LNCaP clone FGC (cell line): ENCODE measurements around the gene EPHB3.

Source experiments
- DNase-seq: peaks from one replicate; pipeline ENCODE4 v3.0.0-alpha.2; 2011; ENCODE audit warnings: low read depth
- H3K4me3 ChIP-seq: 2 replicates; pipeline ENCODE4 v1.5.1; 2011; ENCODE audit warnings: mild to moderate bottlenecking, low read depth, low read length, control low read depth
- TF ChIP-seq, protein P1 (sequence below): IDR thresholded peaks from 2 replicates; pipeline ENCODE4 v1.5.1; 2012; ENCODE audit warnings: mild to moderate bottlenecking; ENCODE audit not compliant: control insufficient read depth, insufficient read depth; ENCODE audit errors: extremely low read depth

Gene EPHB3

DNA sequence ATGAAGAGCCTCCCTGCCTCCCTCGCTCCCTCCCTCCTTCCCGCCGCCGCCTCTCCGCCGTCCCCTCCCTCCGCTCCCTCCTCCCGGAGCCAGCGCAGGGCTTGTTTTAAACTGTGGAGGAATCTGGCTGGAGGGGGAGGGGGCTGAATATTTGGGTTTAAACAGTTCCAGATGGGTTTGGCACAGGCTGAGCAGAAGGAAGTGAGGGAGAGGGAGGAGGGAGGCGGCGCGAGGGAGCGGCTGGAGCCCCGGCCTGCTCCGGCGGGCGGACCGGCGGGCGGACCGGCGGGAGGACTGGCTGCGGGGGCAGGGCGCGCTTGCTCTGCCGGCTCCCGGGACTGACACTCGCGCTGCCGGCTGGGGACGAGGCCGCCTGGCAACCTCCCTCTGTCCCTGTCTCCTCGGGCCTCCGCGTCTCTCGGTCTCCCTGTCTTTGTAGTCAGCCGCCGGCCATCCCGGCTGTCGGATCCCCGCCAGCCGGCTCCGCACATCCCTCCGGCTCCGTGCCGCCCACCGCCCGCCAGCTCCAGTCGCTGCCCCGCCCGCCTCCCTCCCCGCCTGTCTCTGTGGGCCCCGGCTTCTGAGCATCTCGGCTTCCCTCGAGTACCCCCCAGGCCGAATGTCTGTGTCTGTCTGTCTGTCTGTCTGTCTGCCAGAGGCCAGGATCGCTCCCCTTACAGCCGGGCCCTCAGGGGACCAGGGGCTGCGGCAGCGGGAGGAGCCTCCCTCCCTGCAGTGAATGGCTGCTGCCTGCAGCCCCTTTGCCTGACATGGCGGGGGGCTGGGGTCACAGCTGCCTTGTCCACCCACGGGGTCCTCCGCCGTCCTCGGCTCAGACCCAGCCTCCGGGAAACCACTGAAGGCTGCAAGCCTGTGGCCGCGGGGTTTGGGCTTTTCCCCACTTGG is 7.6 kb downstream of the EPHB3 start:
- TF ChIP-seq, protein P1, sequence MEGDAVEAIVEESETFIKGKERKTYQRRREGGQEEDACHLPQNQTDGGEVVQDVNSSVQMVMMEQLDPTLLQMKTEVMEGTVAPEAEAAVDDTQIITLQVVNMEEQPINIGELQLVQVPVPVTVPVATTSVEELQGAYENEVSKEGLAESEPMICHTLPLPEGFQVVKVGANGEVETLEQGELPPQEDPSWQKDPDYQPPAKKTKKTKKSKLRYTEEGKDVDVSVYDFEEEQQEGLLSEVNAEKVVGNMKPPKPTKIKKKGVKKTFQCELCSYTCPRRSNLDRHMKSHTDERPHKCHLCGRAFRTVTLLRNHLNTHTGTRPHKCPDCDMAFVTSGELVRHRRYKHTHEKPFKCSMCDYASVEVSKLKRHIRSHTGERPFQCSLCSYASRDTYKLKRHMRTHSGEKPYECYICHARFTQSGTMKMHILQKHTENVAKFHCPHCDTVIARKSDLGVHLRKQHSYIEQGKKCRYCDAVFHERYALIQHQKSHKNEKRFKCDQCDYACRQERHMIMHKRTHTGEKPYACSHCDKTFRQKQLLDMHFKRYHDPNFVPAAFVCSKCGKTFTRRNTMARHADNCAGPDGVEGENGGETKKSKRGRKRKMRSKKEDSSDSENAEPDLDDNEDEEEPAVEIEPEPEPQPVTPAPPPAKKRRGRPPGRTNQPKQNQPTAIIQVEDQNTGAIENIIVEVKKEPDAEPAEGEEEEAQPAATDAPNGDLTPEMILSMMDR = no peak
- DNase-seq = peak; percentile 31
- H3K4me3 ChIP-seq = peak overlapping the region; percentile 48

DNA sequence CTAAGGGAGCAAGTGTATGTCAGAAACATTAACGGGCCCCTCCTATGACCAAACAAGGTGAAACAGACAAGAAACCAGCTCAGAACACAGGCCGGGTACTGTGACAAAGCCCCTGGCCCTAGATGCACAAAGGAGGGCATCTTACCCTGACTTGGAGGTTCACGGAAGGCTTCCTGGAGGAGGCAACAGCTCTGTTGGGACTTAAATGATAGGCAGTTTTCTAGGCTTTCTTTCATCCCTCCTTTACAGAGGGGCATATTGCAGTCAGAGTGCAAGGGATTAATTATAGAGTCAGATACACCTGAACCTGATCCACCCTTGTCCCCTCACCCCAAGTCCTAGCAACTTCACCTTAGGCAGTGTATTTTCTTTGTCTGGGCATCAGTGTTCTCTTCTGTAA is 8.4 kb downstream of the EPHB3 start:
- no peak for DNase-seq
- TF ChIP-seq, protein P1 = no peak
- no peak overlapping the region for H3K4me3 ChIP-seq

DNA sequence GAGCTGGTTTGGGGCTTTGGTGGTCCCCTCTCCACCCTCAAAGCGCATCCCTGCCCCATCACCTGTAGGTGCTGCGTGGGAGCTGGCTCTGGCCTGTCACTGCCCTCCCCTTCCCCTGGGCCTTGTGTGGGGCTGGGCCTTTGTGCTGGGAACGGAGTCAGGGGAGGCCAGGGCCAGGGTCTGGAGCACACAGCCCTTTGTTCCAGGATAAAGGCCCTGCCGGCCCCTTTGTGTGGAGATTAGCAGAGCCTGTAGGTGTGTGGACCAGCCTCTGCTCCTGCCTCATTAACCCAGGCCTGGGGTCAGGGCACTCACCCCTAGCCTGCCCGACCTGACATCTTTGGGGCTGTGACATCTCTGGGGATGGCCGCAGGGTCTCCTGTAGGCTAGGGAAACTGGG is 8.9 kb downstream of the EPHB3 start:
- DNase-seq = no peak
- TF ChIP-seq, protein P1 = no peak
- H3K4me3 ChIP-seq = no peak overlapping the region

DNA sequence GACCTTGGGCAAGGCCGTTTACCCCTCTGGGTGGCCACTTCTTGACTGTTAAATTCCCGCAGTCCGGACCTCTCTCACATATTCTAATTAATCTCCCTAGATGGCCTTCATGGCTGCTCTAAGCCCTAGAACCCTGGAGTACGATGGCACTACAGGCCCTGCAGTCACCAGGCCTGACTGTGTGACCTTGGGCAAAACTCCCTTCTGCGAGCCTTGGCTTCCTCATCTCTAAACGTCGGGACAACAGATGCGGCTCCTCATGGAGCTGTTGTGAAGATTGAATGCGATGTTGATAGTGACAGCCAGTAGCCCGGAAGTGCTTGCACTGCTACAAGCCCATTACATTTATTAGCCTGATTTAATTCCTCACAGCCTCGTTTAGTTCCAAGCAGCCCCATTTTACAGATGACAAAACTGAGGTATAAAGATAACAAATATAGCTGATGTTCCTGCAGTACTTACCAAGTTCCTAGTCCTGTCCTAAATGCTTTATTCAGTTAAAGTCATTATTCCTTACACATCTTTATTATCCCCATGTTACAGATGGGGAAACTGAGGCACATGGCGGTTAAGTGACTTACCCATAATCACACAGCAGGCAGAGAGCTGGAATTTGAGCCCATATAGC is 10.3 kb downstream of the EPHB3 start:
- H3K4me3 ChIP-seq = no peak overlapping the region
- TF ChIP-seq, protein P1 = no peak
- DNase-seq = no peak

DNA sequence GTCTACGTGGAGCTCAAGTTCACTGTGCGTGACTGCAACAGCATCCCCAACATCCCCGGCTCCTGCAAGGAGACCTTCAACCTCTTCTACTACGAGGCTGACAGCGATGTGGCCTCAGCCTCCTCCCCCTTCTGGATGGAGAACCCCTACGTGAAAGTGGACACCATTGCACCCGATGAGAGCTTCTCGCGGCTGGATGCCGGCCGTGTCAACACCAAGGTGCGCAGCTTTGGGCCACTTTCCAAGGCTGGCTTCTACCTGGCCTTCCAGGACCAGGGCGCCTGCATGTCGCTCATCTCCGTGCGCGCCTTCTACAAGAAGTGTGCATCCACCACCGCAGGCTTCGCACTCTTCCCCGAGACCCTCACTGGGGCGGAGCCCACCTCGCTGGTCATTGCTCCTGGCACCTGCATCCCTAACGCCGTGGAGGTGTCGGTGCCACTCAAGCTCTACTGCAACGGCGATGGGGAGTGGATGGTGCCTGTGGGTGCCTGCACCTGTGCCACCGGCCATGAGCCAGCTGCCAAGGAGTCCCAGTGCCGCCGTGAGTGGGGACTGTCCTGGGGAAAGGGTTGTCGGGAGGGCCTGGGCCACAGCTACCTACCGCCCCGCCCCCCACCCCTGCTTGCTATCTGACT is 11.2 kb downstream of the EPHB3 start:
- H3K4me3 ChIP-seq = no peak overlapping the region
- TF ChIP-seq, protein P1 = no peak
- no peak for DNase-seq

DNA sequence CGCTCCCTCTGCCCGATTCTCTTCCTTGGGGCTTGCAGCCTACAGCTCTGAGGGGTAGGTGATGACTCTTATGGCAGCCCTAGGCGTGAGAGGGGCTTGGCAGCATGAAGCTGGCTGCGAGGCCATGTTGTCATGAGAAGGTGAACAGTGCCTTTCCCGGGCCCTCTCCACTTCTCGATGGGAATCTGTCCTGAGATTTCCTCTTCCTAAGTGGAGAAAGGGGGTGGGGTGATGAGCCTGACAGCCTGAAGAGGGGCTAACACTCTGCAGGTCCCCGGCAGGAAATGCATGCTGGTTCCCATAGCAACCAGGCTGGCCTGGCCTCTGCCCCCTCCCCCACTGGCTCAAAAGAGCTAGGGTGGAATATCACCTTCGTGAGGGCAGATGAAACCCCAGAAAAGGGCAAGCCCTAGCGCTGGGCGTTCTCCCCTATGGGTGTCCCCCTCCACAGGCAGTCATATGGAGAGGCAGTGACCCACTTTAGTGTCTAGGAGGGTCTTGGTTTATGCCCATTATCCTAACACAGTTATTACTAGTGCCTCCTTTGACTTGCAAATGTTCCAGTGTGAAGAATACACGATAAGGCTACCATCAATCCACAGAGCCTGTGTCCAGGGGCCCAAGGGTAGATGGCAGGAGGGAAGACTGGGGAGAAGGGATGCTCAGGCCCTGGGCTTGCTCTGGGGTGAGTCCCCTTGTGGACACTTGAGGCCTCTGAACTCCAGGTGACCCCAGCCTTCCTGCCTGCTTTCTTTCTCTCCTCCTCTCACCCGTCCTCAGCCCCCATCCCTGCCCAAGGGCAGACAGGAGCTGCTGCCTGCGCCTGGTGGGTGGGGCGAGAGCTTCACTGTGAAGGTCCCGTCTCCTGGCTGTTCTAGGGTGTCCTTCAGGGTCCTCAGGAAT is 13.2 kb downstream of the EPHB3 start:
- no peak for DNase-seq
- TF ChIP-seq, protein P1 = no peak
- no peak overlapping the region for H3K4me3 ChIP-seq
